PC-9 (cell line): ENCODE results near the gene PIK3C3. TPM values are rescaled to one million over a fixed set of nuclear protein-coding genes. Genes with fewer than 3 reads are reported as not detected.

ENCODE experiments used
- BruUV-seq: library from RNA; stranded (reverse); fragments of 400-500 nt; replicated peaks from 2 replicates; lab custom pipeline; 2021; lab: Mats Ljungman, UMichigan
- CTCF ChIA-PET: fragments of 300-600 bp; sonication (Branson Sonifier 250); formaldehyde crosslinking; loops from one replicate; lab custom pipeline; 2022; ENCODE audit warnings: antibody characterized with exemption; lab: Charles Lee
- POLR2A ChIA-PET: fragments of 300-600 bp; sonication (Branson Sonifier 250); formaldehyde crosslinking; loops from one replicate; lab custom pipeline; 2022; ENCODE audit warnings: antibody characterized with exemption; ENCODE audit not compliant: unreplicated experiment; lab: Charles Lee
- DNase-seq, 2 experiments: peaks; one replicate each; pipeline versions ENCODE4 v3.0.0 to v3.0.0-alpha.2; 2015 to 2022; ENCODE audit warnings: mixed read lengths in 1 of 2
- H2AFZ ChIP-seq: fragments of 200-600 bp; sonication (generic); 2 replicates; pipeline ENCODE4 v1.8.1; 2017; ENCODE audit warnings: antibody characterized with exemption
- H3F3A ChIP-seq: fragments of 200-600 bp; sonication (generic); 2 replicates; pipeline ENCODE4 v1.8.1; 2017; ENCODE audit warnings: antibody characterized with exemption, mild to moderate bottlenecking, low read depth; ENCODE audit not compliant: insufficient read depth
- H3K27ac ChIP-seq: fragments of 200-600 bp; sonication (generic); 2 replicates; pipeline ENCODE4 v1.6.1; 2016; ENCODE audit warnings: mixed run types
- H3K27me3 ChIP-seq: fragments of 200-600 bp; sonication (generic); 2 replicates; pipeline ENCODE4 v1.6.1; 2016; ENCODE audit warnings: low read depth, mixed run types; ENCODE audit not compliant: insufficient read depth
- H3K36me3 ChIP-seq: fragments of 200-600 bp; sonication (generic); 2 replicates; pipeline ENCODE4 v1.6.1; 2016; ENCODE audit warnings: low read depth, mixed run types
- H3K4me1 ChIP-seq: fragments of 200-600 bp; sonication (generic); replicated peaks from 2 replicates; pipeline ENCODE4 v1.6.1; 2016; ENCODE audit warnings: mixed run types; ENCODE audit not compliant: insufficient read depth
- H3K4me2 ChIP-seq: fragments of 200-600 bp; sonication (generic); 2 replicates; pipeline ENCODE4 v1.6.1; 2017; ENCODE audit warnings: mixed run types
- H3K4me3 ChIP-seq: fragments of 200-600 bp; sonication (generic); 2 replicates; pipeline ENCODE4 v1.6.1; 2016; ENCODE audit warnings: mixed run types
- H3K79me2 ChIP-seq: fragments of 200-600 bp; sonication (generic); 2 replicates; pipeline ENCODE4 v1.6.1; 2017; ENCODE audit warnings: low read depth, mixed run types
- H3K9me2 ChIP-seq: fragments of 200-600 bp; sonication (generic); 2 replicates; pipeline ENCODE4 v1.8.1; 2017; ENCODE audit warnings: mild to moderate bottlenecking; ENCODE audit not compliant: insufficient read depth
- H3K9me3 ChIP-seq: fragments of 200-600 bp; sonication (generic); 2 replicates; pipeline ENCODE4 v1.8.1; 2016; ENCODE audit warnings: low read depth; ENCODE audit not compliant: insufficient read depth
- H4K20me1 ChIP-seq: fragments of 200-600 bp; sonication (generic); 2 replicates; pipeline ENCODE4 v1.8.1; 2017; ENCODE audit not compliant: insufficient read depth
- CTCF ChIP-seq: fragments of 200-600 bp; sonication (generic); conservative IDR thresholded peaks from 2 replicates; pipeline ENCODE4 v1.6.1; 2017; ENCODE audit warnings: mixed run types, antibody characterized with exemption, mild to moderate bottlenecking, moderate library complexity
- EZH2 ChIP-seq: fragments of 200-600 bp; sonication (generic); IDR thresholded peaks from 2 replicates; pipeline ENCODE4 v1.8.0; 2017; ENCODE audit warnings: antibody characterized with exemption, low read depth
- intact Hi-C: fragments of 100-400 bp; cut with micrococcal nuclease; formaldehyde crosslinking; loops from one replicate; pipeline ENCODE4 v1.10.0; 2022; ENCODE audit not compliant: unreplicated experiment
- total RNA-seq: library from RNA; stranded (reverse); gene quantifications from 2 replicates; pipeline ENCODE4 v1.2.3, GENCODE V29; 2021

Gene PIK3C3
- total RNA-seq, 1 experiment from 2014 or later: 31.4 TPM

DNA sequence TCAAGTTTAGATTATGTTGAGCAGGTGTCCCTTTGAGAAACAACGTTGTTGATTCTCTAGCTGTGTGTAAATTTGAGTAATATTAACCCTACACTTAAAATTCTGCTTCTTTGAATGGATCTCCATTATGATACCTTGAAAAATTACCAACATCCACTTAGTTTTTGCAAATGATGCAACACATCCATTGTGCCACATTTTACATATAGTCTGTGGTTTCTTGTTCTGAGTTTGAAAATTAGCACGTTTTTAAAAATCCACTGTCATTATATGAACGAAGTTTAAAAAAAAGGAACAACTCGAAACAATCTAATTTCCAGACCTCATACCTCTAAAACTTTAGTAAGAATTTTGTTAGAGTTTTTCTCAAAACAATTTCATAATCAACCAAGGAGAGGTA is 37.7 kb downstream of the PIK3C3 start:
- H3K9me2 ChIP-seq: no peaks in the 10 kb centered on the region
- peaks cover 3% of the 10 kb centered on the region; the same call in 1 of the 2 replicates for H3K36me3 ChIP-seq
- H3K4me1 ChIP-seq: no peaks in the 10 kb centered on the region
- TF ChIP-seq CTCF (no peak), EZH2 (no peak)
- H3K27me3 ChIP-seq: no peaks in the 10 kb centered on the region
- H3K9me3 ChIP-seq: no peaks in the 10 kb centered on the region
- ChIA-PET POLR2A (no interaction called here), CTCF (no interaction called here)
- no peak overlapping the region for H2AFZ ChIP-seq
- H3K79me2 ChIP-seq: no peaks in the 10 kb centered on the region
- H3F3A ChIP-seq: no peaks in the 10 kb centered on the region
- no peak for DNase-seq
- H3K27ac ChIP-seq: no peak overlapping the region
- no peak overlapping the region for H3K4me3 ChIP-seq
- no TSS peak for BruUV-seq
- no peaks in the 10 kb centered on the region for H4K20me1 ChIP-seq
- H3K4me2 ChIP-seq: no peak overlapping the region
- intact Hi-C loops: no loop called here

GRCh38 chr18:41993151-41993550 is 38.1 kb downstream of the PIK3C3 start:
- Histone ChIP-seq H3K4me3 (no peak overlapping the region), H3K9me2 (no peaks in the 10 kb centered on the region), H3K79me2 (no peaks in the 10 kb centered on the region), H3K27me3 (no peaks in the 10 kb centered on the region), H4K20me1 (no peaks in the 10 kb centered on the region), H3K36me3 (peaks cover 3% of the 10 kb centered on the region; the same call in 1 of the 2 replicates), H3K4me1 (no peaks in the 10 kb centered on the region), H3K27ac (no peak overlapping the region), H3K4me2 (no peak overlapping the region), H3K9me3 (no peaks in the 10 kb centered on the region), H3F3A (no peaks in the 10 kb centered on the region), H2AFZ (no peak overlapping the region)
- ChIA-PET POLR2A (no interaction called here), CTCF (no interaction called here)
- BruUV-seq: no TSS peak
- intact Hi-C loops: no loop called here
- no peak for TF ChIP-seq EZH2
- no peak for TF ChIP-seq CTCF
- DNase-seq: no peak

DNA sequence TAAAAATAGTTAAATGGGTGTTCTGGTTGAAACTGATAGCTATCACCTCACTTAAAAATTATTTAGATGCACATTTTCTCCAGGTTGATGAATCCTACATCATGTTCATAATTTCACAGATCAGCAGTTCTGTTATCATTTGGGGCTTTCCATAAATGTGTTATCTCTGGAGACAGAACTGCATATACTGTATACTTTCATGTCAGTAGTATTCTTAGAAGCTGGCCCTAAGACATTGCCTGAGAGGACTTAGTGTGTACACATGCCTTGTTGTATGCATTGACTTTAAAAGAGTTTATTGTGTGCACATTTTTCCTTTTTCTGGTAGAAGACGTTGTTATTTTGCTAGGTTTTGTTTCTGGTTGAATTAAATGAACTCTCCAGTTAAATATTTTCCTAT is 41.0 kb downstream of the PIK3C3 start:
- peaks cover 3% of the 10 kb centered on the region; the same call in 1 of the 2 replicates for H3K36me3 ChIP-seq

More for the DNA sequence above, 41.0 kb downstream of the PIK3C3 start:
- no peaks in the 10 kb centered on the region for H3K79me2 ChIP-seq
- no peak overlapping the region for H3K4me3 ChIP-seq
- no peak overlapping the region for H2AFZ ChIP-seq
- TF ChIP-seq EZH2: no peak
- no peak for TF ChIP-seq CTCF
- no peaks in the 10 kb centered on the region for H3K27me3 ChIP-seq
- intact Hi-C loops: no loop called here
- no peak for DNase-seq
- no peaks in the 10 kb centered on the region for H3F3A ChIP-seq
- POLR2A ChIA-PET: no interaction called here
- CTCF ChIA-PET: no interaction called here
- H3K27ac ChIP-seq: no peak overlapping the region
- H3K9me2 ChIP-seq: no peaks in the 10 kb centered on the region
- no peaks in the 10 kb centered on the region for H3K9me3 ChIP-seq
- H3K4me2 ChIP-seq: no peak overlapping the region
- H4K20me1 ChIP-seq: no peaks in the 10 kb centered on the region
- no TSS peak for BruUV-seq
- H3K4me1 ChIP-seq: no peaks in the 10 kb centered on the region
